GM10248 (cell line): ENCODE results near the gene MPV17L2.
"Not testable (repeated sequence)": the region's sequence is repeated elsewhere in the genome, so short reads cannot be mapped to it uniquely, and the experiment has no call there.

ENCODE experiments used
- CTCF ChIA-PET: fragments of 300-600 bp; sonication (Branson Sonifier 250); formaldehyde crosslinking; extraction: SDS; loops from one replicate; lab custom pipeline; 2021; ENCODE audit warnings: antibody characterized with exemption; lab: Yijun Ruan, JAX
- POLR2A ChIA-PET: fragments of 350-650 bp; sonication (Branson Sonifier 250); formaldehyde crosslinking; extraction: SDS; loops from one replicate; lab custom pipeline; 2020; ENCODE audit warnings: antibody characterized with exemption; lab: Yijun Ruan, JAX
- DNase-seq: peaks from one replicate; pipeline ENCODE4 v3.0.0; 2012; ENCODE audit errors: extremely low spot score
- TF ChIP-seq, protein P1 (sequence below): IDR thresholded peaks from 2 replicates; pipeline ENCODE4 v1.5.1; 2012; ENCODE audit warnings: mild to moderate bottlenecking, low read depth; ENCODE audit errors: extremely low read depth, missing control alignments, control extremely low read depth

The MPV17L2 gene

GRCh38 chr19:18205200-18205892 lies 12.3 kb downstream of the MPV17L2 start:
- DNase-seq, result peak; percentile 77
- TF ChIP-seq, protein P1, sequence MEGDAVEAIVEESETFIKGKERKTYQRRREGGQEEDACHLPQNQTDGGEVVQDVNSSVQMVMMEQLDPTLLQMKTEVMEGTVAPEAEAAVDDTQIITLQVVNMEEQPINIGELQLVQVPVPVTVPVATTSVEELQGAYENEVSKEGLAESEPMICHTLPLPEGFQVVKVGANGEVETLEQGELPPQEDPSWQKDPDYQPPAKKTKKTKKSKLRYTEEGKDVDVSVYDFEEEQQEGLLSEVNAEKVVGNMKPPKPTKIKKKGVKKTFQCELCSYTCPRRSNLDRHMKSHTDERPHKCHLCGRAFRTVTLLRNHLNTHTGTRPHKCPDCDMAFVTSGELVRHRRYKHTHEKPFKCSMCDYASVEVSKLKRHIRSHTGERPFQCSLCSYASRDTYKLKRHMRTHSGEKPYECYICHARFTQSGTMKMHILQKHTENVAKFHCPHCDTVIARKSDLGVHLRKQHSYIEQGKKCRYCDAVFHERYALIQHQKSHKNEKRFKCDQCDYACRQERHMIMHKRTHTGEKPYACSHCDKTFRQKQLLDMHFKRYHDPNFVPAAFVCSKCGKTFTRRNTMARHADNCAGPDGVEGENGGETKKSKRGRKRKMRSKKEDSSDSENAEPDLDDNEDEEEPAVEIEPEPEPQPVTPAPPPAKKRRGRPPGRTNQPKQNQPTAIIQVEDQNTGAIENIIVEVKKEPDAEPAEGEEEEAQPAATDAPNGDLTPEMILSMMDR, result no peak
- POLR2A ChIA-PET, result interaction anchor here (0.6 to 3.3 kb wide), 4 partner anchors 13 to 163 kb away, joined by 4 to 36 read pairs (median 5); partner anchors contain the start of genes JUND and MPV17L2
- CTCF ChIA-PET, result interaction anchor here (0.7 to 8.8 kb wide), 16 partner anchors 9 to 206 kb away, joined by 3 to 228 read pairs (median 4); partner anchors contain the start of gene IQCN

GRCh38 chr19:18206018-18206417 lies 13.0 kb downstream of the MPV17L2 start:
- no peak for DNase-seq
- TF ChIP-seq, protein P1, result no peak
- ChIA-PET POLR2A (interaction anchor here (0.6 to 3.3 kb wide), 3 partner anchors 13 to 162 kb away, joined by 4 to 36 read pairs (median 6); partner anchors contain the start of genes JUND and MPV17L2), CTCF (interaction anchor here (1.1 to 8.8 kb wide), 8 partner anchors 14 to 205 kb away, joined by 3 to 228 read pairs (median 7); partner anchors contain the start of gene IQCN)

DNA sequence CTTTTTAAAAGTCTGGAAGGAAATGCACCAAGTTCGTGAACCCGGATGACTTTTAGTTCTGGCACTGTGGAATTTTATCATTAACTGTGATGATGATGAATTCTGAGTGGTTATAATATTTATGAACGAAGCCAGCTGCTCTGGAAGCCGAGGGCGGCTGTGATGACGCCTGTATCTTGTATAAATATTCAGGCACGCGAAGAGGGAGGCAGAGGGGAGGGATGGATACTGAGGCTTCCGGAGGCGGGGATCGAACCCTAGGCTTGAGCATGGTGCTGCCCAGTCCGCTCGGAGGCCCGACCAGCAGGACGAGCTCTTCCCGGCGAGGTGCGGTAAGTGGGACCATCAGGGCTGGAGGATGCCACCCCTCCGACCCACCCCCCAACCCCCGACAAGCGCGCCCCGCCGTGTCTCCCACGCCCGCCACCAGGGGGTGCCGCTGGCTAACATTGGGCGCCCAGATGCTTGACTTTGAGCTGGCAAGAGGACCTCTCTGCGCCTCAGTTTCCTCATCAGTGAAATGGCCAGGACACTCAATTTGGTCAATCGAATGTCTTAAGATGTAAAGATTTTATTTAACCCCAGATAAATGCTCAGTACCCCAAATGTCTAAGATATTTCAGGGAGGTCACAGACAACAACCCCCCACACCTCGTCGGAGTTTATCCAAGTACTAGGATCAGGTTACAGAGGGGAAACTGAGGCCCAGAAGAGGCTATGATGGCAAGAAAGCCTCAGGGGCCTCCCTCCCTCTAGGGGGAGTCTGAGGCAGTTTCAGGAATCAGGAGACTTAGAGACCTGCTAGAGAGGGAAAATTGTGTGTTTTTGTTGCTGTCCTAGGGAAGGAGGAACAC lies 15.3 kb downstream of the MPV17L2 start:
- ChIA-PET CTCF (interaction anchor here (0.6 to 8.8 kb wide), 21 partner anchors 13 to 206 kb away, joined by 3 to 228 read pairs (median 5); partner anchors contain the start of genes IQCN and LSM4), POLR2A (interaction anchor here (0.6 kb wide), 1 partner anchor 120 kb away, joined by 3 read pairs; no protein-coding TSS in a partner anchor)

DNA sequence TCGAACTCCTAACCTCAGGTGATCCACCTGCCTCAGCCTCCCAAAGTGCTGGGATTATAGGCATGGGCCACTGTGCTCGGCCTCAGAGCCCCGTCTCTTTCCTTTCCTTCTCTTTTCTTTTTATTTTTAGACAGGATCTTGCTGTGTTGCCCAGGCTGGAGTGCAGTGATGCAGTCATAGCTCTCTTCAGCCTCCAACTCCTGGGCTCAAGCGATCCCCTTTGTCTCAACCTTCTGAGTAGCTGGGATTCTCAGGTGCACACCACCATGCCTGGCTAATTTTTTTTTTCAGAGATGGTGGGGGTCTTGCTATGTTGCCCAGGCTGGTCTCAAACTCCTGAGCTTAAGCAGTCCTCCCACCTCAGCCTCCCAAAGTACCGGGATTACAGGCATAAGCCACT lies 16.9 kb downstream of the MPV17L2 start:
- DNase-seq, POLR2A ChIA-PET: not testable (repeated sequence)
- CTCF ChIA-PET, result interaction anchor here (1.1 to 8.8 kb wide), 11 partner anchors 10 to 202 kb away, joined by 3 to 228 read pairs (median 3); partner anchors contain the start of gene MPV17L2

More for the DNA sequence above, 15.3 kb downstream of the MPV17L2 start:
- TF ChIP-seq, protein P1, result peak; percentile 62
- peak; percentile 61 for DNase-seq

- CTCF ChIA-PET, result no interaction called here
- POLR2A ChIA-PET, result no interaction called here
- no peak for DNase-seq
- TF ChIP-seq, protein P1, result no peak
Observed at GRCh38 chr19:18211683-18212082, 18.7 kb downstream of the MPV17L2 start.

DNA sequence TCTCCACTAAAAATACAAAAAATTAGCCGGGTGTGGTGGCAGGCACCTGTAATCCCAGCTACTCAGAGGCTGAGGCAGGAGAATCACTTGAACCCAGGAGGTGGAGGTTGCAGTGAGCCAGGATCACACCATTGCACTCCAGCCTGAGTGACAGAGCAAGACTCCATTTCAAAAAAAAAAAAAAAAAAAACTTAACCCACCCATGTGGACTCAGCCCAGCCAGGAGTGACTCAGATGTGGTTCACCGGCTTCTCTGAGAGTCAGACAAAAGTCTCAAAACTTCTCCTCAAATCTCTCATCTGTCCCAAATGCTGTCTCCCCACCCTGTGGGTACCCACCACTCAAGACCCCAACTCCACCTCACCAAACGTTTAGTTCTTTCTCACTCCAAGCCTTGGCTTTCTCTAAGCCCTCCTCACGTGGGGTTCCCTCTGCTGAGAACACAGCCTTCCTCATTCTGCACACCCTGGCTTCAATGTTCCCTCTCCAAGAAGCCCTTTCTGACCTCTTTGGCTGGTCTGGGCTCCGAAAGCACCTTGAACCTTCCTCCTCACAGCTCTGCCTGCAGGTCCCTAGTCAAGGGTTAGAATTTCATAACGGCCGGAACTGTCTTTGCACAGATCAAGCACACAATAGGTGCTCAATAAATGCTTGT lies 21.9 kb downstream of the MPV17L2 start:
- ChIA-PET CTCF (interaction anchor here (1.0 to 1.3 kb wide), 3 partner anchors 10 to 37 kb away, joined by 3 to 7 read pairs (median 3); no protein-coding TSS in a partner anchor), POLR2A (no interaction called here)
- no peak for DNase-seq
- TF ChIP-seq, protein P1, result no peak
